NCI-H2227 treated with DMSO at 0.1 percent for 48 hours (cell line): ENCODE measurements around the gene TEKTIP1.
"Not testable (repeated sequence)": the region's sequence is repeated elsewhere in the genome, so short reads cannot be mapped to it uniquely, and the experiment has no call there.

Experiments
- DNase-seq: peaks from one replicate; lab custom pipeline; 2025; lab: John Stamatoyannopoulos, UW

The TEKTIP1 gene

GRCh38 chr19:3563709-3564524, 24.9 kb downstream of the TEKTIP1 start:
- DNase-seq: no peak

DNA sequence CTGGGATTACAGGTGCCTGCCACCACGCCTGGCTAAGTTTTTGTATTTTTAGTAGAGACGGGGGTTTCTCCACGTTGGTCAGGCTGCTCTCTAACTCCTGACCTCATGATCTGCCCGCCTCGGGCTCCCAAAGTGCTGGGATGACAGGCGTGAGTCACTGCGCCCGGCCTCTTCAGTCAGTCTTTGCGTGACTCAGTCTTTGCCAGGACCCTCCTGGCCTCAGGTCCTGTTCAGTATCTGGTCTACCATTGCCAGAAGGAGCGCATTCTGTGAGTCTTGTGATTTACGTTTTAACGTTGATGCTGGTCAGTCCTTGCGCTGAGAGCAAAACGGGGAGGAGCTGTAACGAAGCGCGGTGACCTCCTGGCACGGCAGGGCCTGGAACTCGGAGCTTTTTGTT, 26.2 kb downstream of the TEKTIP1 start:
- DNase-seq: no peak

- DNase-seq: not testable (repeated sequence)
These were observed 31.1 kb downstream of the TEKTIP1 start for GRCh38 chr19:3570042-3570441.

DNA sequence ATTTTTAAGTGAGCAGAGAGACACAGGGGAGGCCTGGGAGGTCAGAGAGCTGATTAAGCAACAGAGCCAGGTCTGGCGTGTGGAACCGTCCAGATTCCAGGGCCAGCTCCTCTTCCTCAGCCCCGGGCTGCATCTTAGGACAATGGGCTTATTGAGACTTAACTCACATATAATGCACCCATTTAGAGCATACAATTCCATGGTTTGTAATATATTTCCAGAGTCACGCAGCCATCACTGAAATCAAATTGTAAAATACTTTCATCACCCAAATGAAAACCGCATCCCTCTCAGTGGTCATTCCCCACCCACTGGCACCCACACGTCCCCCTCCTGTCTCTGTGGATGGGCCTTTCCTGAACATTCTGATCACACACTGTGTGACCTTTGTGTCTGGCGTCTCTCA, 31.6 kb downstream of the TEKTIP1 start:
- DNase-seq: no peak

DNA sequence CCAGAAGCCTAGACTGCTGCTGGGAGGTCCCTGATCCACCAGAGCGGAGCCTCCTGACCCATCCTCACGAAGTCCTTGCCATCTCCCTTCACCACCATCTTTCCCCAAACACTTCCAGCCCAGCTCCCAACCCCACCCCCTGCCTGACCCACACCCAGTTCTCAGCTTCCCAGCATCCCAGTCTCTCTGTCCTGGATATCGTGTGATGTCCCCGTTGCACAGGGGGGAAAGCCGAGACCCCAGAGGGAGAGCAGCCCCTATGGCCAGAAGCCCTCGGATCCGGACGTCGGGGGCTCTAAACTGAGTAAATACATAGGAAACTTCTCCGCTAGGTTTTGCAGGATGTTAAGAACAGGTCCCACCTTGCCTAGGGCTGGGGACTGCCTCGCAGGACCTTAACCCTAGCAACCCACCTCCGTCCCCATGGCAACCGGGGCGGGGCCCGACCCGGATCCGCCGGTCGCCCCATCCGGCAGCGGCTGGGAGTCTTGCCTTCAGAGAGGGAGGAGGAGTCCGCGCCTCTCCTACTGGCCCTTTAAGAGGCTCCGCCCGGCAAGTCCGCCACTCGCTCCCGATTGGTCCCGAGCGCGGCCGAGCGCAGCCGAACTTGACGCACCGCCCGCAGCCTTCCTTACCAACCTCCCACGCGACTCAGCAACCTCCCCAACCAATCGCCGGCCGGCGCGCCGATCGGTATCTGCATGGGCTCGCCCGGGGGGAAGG, 33.3 kb downstream of the TEKTIP1 start:
- peak; percentile 95 for DNase-seq

DNA sequence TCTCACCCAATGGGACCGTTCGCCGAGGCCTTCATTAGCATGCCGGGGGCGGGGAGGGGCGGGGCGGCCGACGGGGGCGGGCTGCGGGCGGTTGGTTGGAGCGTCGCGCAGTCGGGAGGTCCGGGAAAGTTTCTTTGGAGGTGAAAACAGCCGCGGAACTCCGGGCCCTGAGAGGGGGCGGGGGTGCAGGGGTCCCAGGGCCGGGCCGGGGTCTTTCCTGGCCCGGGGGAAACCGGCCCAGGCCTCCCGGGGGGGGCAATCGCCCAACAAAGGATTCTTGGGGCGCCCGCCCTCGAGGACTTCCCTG, 33.8 kb downstream of the TEKTIP1 start, which contains the start of gene HMG20B:
Gene HMG20B (plus strand): TSS at position 90 of the 307 bp plus-strand sequence. CDS start 366 bp downstream, outside the sequence.
- no peak for DNase-seq

DNA sequence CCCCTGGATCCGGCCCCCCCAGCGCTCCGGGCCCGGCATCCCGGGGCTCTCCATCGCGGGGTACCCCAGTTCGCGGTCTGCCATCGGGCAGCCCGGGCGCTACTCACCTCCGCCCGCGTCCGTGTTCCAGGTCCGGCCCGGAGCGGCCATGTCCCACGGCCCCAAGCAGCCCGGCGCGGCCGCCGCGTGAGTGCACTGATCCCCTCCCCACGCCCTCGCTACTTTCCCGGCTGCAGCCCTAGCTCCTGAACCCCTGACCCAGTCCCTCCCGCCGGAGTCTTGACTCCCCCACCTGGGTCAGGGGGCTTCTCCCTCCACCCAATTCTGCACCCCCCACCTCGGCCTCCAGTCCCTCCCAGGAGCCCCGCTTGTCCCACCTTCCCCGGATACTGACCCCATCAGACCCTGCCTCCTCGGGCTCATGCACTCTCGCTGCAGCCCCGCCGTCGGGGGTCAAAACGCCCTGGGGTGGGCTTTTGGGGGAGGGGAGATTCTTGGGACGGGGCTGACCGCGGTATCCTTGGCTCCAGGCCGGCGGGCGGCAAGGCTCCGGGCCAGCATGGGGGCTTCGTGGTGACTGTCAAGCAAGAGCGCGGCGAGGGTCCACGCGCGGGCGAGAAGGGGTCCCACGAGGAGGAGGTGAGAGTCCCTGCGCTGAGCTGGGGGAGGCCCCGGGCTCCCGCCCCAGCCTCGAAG, 34.3 kb downstream of the TEKTIP1 start:
- DNase-seq: no peak

DNA sequence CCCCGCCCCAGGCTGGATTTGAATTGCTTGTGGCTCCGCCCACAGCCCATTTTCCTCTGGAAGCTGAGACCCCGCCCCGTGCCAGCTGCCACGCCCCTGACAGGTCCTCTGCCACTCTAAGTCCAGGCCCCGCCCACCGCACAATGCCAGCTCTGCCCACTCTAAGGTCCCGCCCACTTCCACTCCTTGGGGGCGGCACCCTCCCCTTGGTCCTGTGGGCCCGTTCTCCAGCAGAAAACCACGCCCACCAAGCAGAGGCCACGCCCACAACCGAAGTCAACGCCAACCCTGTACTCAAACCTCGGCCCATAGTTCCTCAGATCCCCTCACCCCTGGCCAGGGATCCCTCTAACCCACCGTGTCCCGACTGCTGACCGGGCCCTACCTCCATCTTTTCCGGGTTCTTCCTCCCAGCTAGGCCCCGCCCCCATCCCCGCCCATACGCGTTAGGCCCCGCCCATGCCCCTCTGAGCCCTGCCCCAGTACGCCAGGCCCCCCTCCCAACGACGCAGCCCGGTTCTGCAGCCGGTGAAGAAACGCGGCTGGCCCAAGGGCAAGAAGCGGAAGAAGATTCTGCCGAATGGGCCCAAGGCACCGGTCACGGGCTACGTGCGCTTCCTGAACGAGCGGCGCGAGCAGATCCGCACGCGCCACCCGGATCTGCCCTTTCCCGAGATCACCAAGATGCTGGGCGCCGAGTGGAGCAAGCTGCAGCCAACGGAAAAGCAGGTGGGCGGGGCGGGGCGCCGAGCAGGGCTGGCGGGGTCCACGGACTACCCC, 35.1 kb downstream of the TEKTIP1 start:
- no peak for DNase-seq

DNA sequence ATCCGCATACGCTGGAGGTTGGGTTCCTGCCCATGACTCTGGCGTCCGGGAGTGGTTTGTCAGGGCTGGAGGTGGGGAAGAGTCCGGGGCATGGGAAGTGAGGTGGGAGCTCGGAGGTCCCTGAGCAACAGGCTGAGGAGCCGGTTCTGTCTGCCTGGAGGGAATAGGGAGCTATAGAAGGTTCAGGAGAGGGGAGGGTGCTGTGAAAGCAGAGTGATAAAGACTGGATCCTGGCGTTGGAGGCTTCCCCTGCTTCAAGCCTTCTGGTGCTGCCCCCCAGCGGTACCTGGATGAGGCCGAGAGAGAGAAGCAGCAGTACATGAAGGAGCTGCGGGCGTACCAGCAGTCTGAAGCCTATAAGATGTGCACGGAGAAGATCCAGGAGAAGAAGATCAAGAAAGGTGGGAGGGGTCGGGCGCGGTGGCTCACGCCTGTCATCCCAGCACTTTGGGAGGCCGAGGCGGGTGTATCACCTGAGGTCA, 36.3 kb downstream of the TEKTIP1 start:
- DNase-seq: no peak

GRCh38 chr19:3575949-3576673, 37.1 kb downstream of the TEKTIP1 start:
- DNase-seq: no peak

- DNase-seq: no peak
These were observed 37.9 kb downstream of the TEKTIP1 start for GRCh38 chr19:3576696-3577443.

- no peak for DNase-seq
These were observed 38.9 kb downstream of the TEKTIP1 start for GRCh38 chr19:3577723-3578344.

DNA sequence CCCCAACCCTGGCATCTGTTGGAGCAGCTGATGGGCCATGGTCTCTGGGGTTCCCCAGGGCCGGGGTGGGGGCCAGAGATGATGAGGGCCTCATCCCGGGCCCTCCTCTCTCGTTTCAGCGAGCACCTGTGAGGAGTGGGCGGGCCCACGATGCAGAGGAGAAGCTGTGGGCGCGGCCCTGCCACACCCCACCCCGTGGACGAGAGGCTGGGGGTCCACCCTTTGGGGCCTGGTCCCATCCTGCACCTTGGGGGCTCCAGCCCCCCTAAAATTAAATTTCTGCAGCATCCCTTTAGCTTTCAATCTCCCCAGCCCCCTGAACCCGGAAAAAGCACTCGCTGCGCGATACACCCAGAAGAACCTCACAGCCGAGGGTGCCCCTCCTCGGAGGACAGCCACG, 39.4 kb downstream of the TEKTIP1 start:
- no peak for DNase-seq

DNA sequence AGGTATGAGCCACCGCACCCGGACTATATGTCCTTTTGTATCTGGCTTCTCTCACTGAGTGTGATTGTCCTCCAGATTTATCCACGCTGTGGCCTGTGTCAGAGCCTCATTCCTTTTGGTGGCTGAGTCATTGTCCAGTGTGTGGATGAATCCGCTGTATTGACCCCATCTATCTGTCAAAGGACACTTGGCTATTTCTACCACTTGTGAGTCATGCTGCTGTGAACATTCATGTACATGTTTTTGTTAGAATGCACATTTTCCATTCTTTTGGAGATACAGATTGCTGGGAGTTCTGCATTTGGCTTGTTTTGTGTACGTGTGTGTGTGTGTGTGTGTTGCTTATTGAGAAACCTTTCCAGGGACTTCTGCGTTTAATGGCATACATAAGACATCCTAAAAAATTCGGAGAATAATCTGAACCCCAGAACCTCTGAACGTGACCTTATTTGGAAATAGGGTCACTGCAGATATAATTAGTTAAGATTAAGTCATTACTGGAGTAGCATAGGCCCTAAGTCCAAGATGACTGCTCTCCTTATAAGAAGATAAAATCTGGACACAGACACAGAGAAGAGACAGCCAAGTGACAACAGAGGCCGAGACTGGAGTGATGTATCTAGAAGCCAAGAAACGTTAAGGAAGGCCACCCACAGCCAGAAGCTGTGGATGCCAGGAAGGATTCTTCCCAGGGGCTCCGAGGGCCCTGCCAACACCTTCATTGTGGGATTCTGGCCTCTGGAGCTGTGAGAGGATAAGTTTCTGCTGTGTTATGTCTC, 41.4 kb downstream of the TEKTIP1 start:
- no peak for DNase-seq

GRCh38 chr19:3581792-3582191, 42.8 kb downstream of the TEKTIP1 start:
- not testable (repeated sequence) for DNase-seq

DNA sequence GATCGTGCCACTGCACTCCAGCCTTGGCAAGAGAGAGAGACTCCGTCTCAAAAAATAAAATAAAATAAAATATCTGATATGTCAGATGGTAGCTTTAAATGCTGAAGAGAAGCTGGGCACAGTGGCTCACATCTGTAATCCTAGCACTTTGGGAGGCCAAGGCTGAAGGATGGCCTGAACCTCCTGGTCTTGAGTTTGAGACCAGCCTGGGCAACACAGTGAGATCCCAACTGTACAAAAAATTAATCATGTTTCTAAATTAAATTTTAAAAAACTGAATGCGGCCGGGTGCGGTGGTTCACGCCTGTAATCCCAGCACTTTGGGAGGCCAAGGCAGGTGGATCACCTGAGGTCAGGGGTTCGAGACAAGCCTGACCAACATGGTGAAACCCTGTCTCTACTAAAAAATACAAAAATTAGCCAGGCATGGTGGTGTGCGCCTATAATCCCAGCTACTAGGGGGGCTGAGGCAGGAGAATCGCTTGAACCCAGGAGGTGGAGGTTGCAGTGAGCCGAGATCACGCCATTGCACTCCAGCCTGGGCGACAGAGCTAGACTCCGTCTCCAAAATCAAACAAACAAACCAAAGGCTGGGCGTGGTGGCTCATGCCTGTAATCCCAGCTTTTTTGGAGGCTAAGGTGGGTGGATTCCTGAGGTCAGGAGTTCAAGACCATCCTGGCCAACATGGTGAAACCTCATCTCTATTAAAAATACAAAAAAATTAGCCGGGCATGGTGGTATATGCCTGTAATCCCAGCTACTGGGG, 45.2 kb downstream of the TEKTIP1 start:
- not testable (repeated sequence) for DNase-seq

GRCh38 chr19:3585301-3586126, 46.5 kb downstream of the TEKTIP1 start, which contains the start of gene GIPC3:
Gene GIPC3 (plus strand): TSS chr19:3585478. CDS start chr19:3585598, 120 bp downstream.
- DNase-seq: no peak
